HEK293 (cell line): Measurements from ENCODE around the gene AASDH.

Experiments
- CTCF ChIA-PET: fragments of 350-600 bp; formaldehyde crosslinking; extraction: SDS; loops from one replicate; lab custom pipeline; 2021; ENCODE audit warnings: antibody characterized with exemption; lab: Yijun Ruan, JAX
- POLR2A ChIA-PET: fragments of 300-600 bp; formaldehyde crosslinking; extraction: SDS; loops from one replicate; lab custom pipeline; 2020; ENCODE audit warnings: antibody characterized with exemption, inconsistent platforms; lab: Yijun Ruan, JAX
- H3K27ac ChIP-seq: fragments of 200-500 bp; sonication (Bioruptor generic); 2 replicates; pipeline ENCODE4 v1.5.1; 2014; ENCODE audit warnings: low read depth, low read length, control low read depth, inconsistent platforms; ENCODE audit errors: extremely low read depth
- H3K36me3 ChIP-seq, 2 experiments: fragments of 200-500 bp in 1 of 2; sonication (Bioruptor generic) in 1 of 2; 1 replicate in 1 of 2; 2 replicates in 1 of 2; pipeline ENCODE4 v1.5.1; 2014 to 2017; ENCODE audit warnings: inconsistent platforms in 2 of 2, low read length in 2 of 2; ENCODE audit not compliant: control insufficient read depth in 2 of 2, insufficient read depth in 1 of 2
- H3K4me1 ChIP-seq: fragments of 200-500 bp; sonication (Bioruptor generic); 2 replicates; pipeline ENCODE4 v1.5.1; 2014; ENCODE audit warnings: mild to moderate bottlenecking, low read length, inconsistent platforms; ENCODE audit not compliant: control insufficient read depth, insufficient read depth
- H3K4me3 ChIP-seq: 2 replicates; pipeline ENCODE4 v1.5.1; 2011; ENCODE audit warnings: low read depth, mild to moderate bottlenecking, control low read depth, low read length, moderate library complexity
- H3K9me3 ChIP-seq: fragments of 200-500 bp; sonication (Bioruptor generic); 2 replicates; pipeline ENCODE4 v1.5.1; 2014; ENCODE audit warnings: low read depth, low read length, inconsistent platforms; ENCODE audit not compliant: control insufficient read depth, insufficient read depth
- ATF2 ChIP-seq: fragments of 450-650 bp; formaldehyde crosslinking; IDR thresholded peaks from 2 replicates; pipeline ENCODE4 v1.5.1; 2016; ENCODE audit warnings: missing biosample characterization, missing genetic modification characterization, low read depth
- BCL11A ChIP-seq: fragments of 450-650 bp; formaldehyde crosslinking; IDR thresholded peaks from 2 replicates; pipeline ENCODE4 v1.5.1; 2016; ENCODE audit warnings: low read depth, missing biosample characterization, missing genetic modification characterization
- PRDM4 ChIP-seq: fragments of 450-650 bp; formaldehyde crosslinking; IDR thresholded peaks from 2 replicates; pipeline ENCODE4 v1.5.1; 2017; ENCODE audit warnings: missing biosample characterization, missing genetic modification characterization
- YY1 ChIP-seq: fragments of 450-650 bp; formaldehyde crosslinking; IDR thresholded peaks from 2 replicates; pipeline ENCODE4 v1.5.1; 2018; ENCODE audit warnings: missing biosample characterization, missing genetic modification characterization
- ZBTB21 ChIP-seq: fragments of 450-650 bp; formaldehyde crosslinking; IDR thresholded peaks from 2 replicates; pipeline ENCODE4 v1.5.1; 2017; ENCODE audit warnings: missing biosample characterization, missing genetic modification characterization
- ZEB2 ChIP-seq: fragments of 450-650 bp; formaldehyde crosslinking; IDR thresholded peaks from 2 replicates; pipeline ENCODE4 v1.5.1; 2016; ENCODE audit warnings: missing biosample characterization, missing genetic modification characterization
- ZIC2 ChIP-seq: fragments of 450-650 bp; formaldehyde crosslinking; IDR thresholded peaks from 2 replicates; pipeline ENCODE4 v1.5.1; 2016; ENCODE audit warnings: missing biosample characterization, missing genetic modification characterization
- ZNF10 ChIP-seq: fragments of 450-650 bp; formaldehyde crosslinking; IDR thresholded peaks from 2 replicates; pipeline ENCODE4 v1.5.1; 2017; ENCODE audit warnings: missing biosample characterization, missing genetic modification characterization
- ZNF2 ChIP-seq: fragments of 450-650 bp; formaldehyde crosslinking; IDR thresholded peaks from 2 replicates; pipeline ENCODE4 v1.5.1; 2016; ENCODE audit warnings: missing biosample characterization, missing genetic modification characterization
- ZNF211 ChIP-seq: fragments of 450-650 bp; formaldehyde crosslinking; IDR thresholded peaks from 2 replicates; pipeline ENCODE4 v1.5.1; 2016; ENCODE audit warnings: low read depth, missing biosample characterization, missing genetic modification characterization
- ZNF248 ChIP-seq: fragments of 450-650 bp; formaldehyde crosslinking; IDR thresholded peaks from 2 replicates; pipeline ENCODE4 v1.5.1; 2017; ENCODE audit warnings: missing biosample characterization, missing genetic modification characterization
- ZNF398 ChIP-seq: fragments of 450-650 bp; formaldehyde crosslinking; IDR thresholded peaks from 2 replicates; pipeline ENCODE4 v1.5.1; 2017; ENCODE audit warnings: missing biosample characterization, missing genetic modification characterization
- ZNF423 ChIP-seq: fragments of 450-650 bp; formaldehyde crosslinking; IDR thresholded peaks from 2 replicates; pipeline ENCODE4 v1.5.1; 2016; ENCODE audit warnings: missing biosample characterization, missing genetic modification characterization
- ZNF621 ChIP-seq: fragments of 450-650 bp; formaldehyde crosslinking; IDR thresholded peaks from 2 replicates; pipeline ENCODE4 v1.5.1; 2017; ENCODE audit warnings: missing biosample characterization, missing genetic modification characterization
- ZNF768 ChIP-seq: fragments of 450-650 bp; formaldehyde crosslinking; IDR thresholded peaks from 2 replicates; pipeline ENCODE4 v1.5.1; 2018; ENCODE audit warnings: missing biosample characterization, mild to moderate bottlenecking, missing genetic modification characterization
- ZNF792 ChIP-seq: fragments of 450-650 bp; formaldehyde crosslinking; IDR thresholded peaks from 2 replicates; pipeline ENCODE4 v1.5.1; 2016; ENCODE audit warnings: missing biosample characterization, missing genetic modification characterization
- ZNF830 ChIP-seq: fragments of 450-650 bp; IDR thresholded peaks from 2 replicates; pipeline ENCODE4 v1.5.0; 2018; ENCODE audit warnings: missing biosample characterization, missing genetic modification characterization, low read depth, mild to moderate bottlenecking, moderate library complexity
- TF ChIP-seq, protein P1 (sequence below): fragments of 450-650 bp; formaldehyde crosslinking; IDR thresholded peaks from 2 replicates; pipeline ENCODE4 v1.5.1; 2016; ENCODE audit warnings: missing biosample characterization, missing genetic modification characterization

Gene AASDH

DNA sequence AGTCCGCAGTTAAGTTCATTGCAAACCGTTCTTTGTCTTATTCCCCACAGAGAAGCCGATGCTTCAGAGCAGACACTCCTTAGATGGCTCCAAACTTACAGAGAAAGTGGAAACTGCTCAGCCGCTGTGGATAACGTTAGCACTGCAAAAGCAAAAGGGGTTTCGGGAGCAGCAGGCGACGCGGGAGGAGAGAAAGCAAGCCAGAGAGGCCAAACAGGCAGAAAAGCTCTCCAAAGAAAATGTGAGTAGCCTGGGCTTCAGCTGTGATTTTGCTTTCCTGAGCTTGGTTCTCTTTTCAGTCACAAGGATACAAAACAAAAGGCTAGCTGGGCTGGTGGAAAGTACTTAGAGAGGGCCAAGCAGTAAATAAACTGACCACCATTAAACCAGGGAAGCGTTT is 64.0 kb downstream of the AASDH start (continued):
- TF ChIP-seq PRDM4 (tag by site-specific recombination): no peak
- TF ChIP-seq ZNF830 (tag by site-specific recombination): no peak

DNA sequence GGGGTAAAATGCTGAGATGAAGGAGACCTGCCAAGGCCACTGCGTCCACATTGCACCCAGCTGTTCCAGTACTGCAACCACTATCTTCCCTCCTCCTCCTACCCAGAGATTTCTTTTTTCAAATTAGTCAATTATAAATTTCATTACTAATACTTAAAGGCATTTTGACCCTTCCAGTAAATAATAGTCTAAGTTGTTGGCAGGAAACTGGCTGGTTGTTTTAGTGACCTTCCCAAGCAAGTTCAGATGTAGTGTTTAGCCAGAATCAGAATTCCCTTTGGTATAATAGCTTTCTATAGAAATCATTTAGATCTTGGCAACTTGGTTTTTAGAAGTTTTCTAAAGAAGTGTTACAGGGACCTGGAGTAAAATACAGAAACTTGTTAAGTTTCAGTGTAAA is 66.0 kb downstream of the AASDH start:
- ChIA-PET POLR2A (no interaction called here), CTCF (interaction anchor here (0.7 kb wide), 1 partner anchor 373 kb away, joined by 3 read pairs; no protein-coding TSS in a partner anchor)
- Histone ChIP-seq H3K27ac (no peak overlapping the region), H3K4me1 (no peaks in the 10 kb centered on the region), H3K36me3 (peaks cover 0 to 4% of the 10 kb centered on the region in 2 experiments; a peak in 1 of 3 replicates), H3K9me3 (no peaks in the 10 kb centered on the region), H3K4me3 (no peak overlapping the region)
- TF ChIP-seq, protein P1, sequence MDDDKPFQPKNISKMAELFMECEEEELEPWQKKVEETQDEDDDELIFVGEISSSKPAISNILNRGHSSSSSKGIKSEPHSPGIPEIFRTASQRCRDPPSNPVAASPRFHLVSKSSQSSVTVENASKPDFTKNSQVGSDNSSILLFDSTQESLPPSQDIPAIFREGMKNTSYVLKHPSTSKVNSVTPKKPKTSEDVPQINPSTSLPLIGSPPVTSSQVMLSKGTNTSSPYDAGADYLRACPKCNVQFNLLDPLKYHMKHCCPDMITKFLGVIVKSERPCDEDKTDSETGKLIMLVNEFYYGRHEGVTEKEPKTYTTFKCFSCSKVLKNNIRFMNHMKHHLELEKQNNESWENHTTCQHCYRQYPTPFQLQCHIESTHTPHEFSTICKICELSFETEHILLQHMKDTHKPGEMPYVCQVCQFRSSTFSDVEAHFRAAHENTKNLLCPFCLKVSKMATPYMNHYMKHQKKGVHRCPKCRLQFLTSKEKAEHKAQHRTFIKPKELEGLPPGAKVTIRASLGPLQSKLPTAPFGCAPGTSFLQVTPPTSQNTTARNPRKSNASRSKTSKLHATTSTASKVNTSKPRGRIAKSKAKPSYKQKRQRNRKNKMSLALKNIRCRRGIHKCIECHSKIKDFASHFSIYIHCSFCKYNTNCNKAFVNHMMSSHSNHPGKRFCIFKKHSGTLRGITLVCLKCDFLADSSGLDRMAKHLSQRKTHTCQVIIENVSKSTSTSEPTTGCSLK (tag by site-specific recombination): no peak
- no peak for TF ChIP-seq ZNF423

DNA sequence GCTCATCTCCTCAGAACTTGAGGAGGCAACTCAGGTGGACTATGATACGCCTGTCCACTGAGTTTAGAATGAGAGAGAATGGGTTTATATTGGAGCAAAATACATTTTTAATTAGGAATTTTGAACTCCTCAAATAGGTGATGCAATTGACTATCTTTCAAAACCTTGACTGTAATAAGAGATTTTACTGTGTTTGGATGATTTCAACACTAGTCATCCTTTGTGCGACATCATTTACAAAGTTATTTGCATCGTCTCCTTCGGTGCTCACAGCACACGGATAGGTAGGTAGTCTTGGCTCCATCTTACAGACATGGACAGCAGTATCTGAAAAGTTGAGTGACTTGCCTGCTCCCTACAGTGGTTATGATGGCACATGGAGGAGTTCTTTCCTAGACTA is 67.0 kb downstream of the AASDH start:
- ChIA-PET CTCF (interaction anchor here (0.7 kb wide), 1 partner anchor 372 kb away, joined by 3 read pairs; no protein-coding TSS in a partner anchor), POLR2A (no interaction called here)
- TF ChIP-seq YY1 (tag by site-specific recombination) (no peak), ZNF621 (no peak), ZEB2 (no peak), ZIC2 (tag by site-specific recombination) (no peak), ZNF768 (tag by site-specific recombination) (no peak)
- no peak overlapping the region for H3K4me3 ChIP-seq
- no peaks in the 10 kb centered on the region for H3K4me1 ChIP-seq
- no peak overlapping the region for H3K27ac ChIP-seq
- H3K36me3 ChIP-seq: peaks cover 0 to 4% of the 10 kb centered on the region in 2 experiments; a peak in 1 of 3 replicates
- no peaks in the 10 kb centered on the region for H3K9me3 ChIP-seq

- no peak overlapping the region for H3K27ac ChIP-seq
- H3K4me3 ChIP-seq: no peak overlapping the region
- POLR2A ChIA-PET: no interaction called here
- CTCF ChIA-PET: no interaction called here
- peaks cover 0 to 10% of the 10 kb centered on the region in 2 experiments; a peak in 1 of 3 replicates for H3K36me3 ChIP-seq
- no peaks in the 10 kb centered on the region for H3K9me3 ChIP-seq
- no peaks in the 10 kb centered on the region for H3K4me1 ChIP-seq
- TF ChIP-seq ATF2 (tag by site-specific recombination) (no peak), BCL11A (tag by site-specific recombination) (no peak), ZNF211 (tag by site-specific recombination) (no peak), ZNF248 (tag by site-specific recombination) (no peak), ZNF10 (tag by site-specific recombination) (no peak), ZNF2 (no peak), ZBTB21 (tag by site-specific recombination) (no peak), ZNF792 (no peak), ZNF398 (tag by site-specific recombination) (no peak)
Observed at GRCh38 chr4:56318555-56318954, 68.7 kb downstream of the AASDH start.
